HL-60 (cell line): ENCODE measurements around the gene ZSCAN21.

Experiments used
- DNase-seq, 2 experiments: peaks; one replicate each; pipeline ENCODE4 v3.0.0-alpha.2; 2010 to 2020; ENCODE audit warnings: low read depth in 1 of 2, low spot score in 1 of 2
- H3K27ac ChIP-seq: fragments of 250-450 bp; sonication (Bioruptor Pico); replicated peaks from 2 replicates; pipeline ENCODE4 v1.5.1; 2020; ENCODE audit warnings: mild to moderate bottlenecking, moderate library complexity
- H3K27me3 ChIP-seq: fragments of 250-450 bp; sonication (Bioruptor Pico); 2 replicates; pipeline ENCODE4 v1.5.1; 2021; ENCODE audit warnings: mild to moderate bottlenecking, moderate library complexity; ENCODE audit not compliant: insufficient read depth, poor library complexity, severe bottlenecking
- H3K4me3 ChIP-seq: replicated peaks from 2 replicates; pipeline ENCODE4 v1.5.1; 2011; ENCODE audit warnings: mild to moderate bottlenecking, control low read depth, low read length; ENCODE audit not compliant: insufficient read depth
- GABPA ChIP-seq: IDR thresholded peaks from 2 replicates; pipeline ENCODE4 v1.6.1; 2012; ENCODE audit warnings: low read depth
- POLR2AphosphoS5 ChIP-seq: IDR thresholded peaks from 2 replicates; pipeline ENCODE4 v1.6.1; 2012; ENCODE audit warnings: low read depth
- SPI1 ChIP-seq: IDR thresholded peaks from 2 replicates; pipeline ENCODE4 v1.6.1; 2012; ENCODE audit warnings: low read depth, mild to moderate bottlenecking, borderline replicate concordance
- TF ChIP-seq, protein P1 (sequence below): IDR thresholded peaks from one replicate; pipeline ENCODE4 v1.5.1; 2011; ENCODE audit warnings: low read length, control low read depth, inconsistent platforms; ENCODE audit not compliant: insufficient read depth
- TF ChIP-seq, protein P2 (sequence below): IDR thresholded peaks from 2 replicates; pipeline ENCODE4 v1.6.1; 2012; ENCODE audit warnings: low read depth; ENCODE audit not compliant: insufficient replicate concordance

The ZSCAN21 gene

DNA sequence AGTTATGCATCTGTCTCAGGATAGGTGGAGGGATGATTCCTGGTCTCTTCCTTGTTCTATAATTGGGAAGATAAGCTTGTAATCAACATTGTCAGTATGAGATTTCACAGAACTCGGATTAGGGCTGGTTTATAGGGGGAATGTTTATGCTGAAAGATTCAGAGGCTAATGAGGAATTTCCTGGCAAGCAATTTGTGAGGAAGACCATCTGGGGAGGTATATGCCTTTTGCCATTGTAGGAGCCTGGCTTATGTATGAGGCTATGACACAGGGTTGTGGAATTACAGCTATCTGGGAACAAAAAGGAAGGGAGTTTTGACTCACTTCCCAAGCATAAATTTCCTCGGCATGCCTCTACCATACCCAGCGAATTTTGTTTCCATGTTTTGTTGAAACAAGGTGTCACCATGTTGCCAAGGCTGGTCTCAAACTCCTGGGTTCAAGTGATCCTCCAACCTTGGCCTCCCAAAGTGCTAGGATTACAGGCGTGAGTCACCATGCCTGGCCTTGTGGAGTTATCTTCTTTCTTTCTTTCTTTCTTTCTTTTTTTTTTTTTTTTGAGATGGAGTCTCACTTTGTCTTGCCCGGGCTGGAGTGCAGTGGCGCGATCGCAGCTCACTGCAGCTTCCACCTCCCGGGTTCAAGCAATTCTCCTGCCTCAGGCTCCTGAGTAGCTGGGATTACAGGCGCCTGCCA is 37.6 kb downstream of the ZSCAN21 start:
- Histone ChIP-seq H3K4me3 (no peak overlapping the region), H3K27ac (no peak overlapping the region), H3K27me3 (no peaks in the 10 kb centered on the region)
- TF ChIP-seq, protein P1, sequence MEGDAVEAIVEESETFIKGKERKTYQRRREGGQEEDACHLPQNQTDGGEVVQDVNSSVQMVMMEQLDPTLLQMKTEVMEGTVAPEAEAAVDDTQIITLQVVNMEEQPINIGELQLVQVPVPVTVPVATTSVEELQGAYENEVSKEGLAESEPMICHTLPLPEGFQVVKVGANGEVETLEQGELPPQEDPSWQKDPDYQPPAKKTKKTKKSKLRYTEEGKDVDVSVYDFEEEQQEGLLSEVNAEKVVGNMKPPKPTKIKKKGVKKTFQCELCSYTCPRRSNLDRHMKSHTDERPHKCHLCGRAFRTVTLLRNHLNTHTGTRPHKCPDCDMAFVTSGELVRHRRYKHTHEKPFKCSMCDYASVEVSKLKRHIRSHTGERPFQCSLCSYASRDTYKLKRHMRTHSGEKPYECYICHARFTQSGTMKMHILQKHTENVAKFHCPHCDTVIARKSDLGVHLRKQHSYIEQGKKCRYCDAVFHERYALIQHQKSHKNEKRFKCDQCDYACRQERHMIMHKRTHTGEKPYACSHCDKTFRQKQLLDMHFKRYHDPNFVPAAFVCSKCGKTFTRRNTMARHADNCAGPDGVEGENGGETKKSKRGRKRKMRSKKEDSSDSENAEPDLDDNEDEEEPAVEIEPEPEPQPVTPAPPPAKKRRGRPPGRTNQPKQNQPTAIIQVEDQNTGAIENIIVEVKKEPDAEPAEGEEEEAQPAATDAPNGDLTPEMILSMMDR: no peak
- TF ChIP-seq SPI1: no peak
- TF ChIP-seq GABPA: no peak
- TF ChIP-seq POLR2AphosphoS5: no peak
- TF ChIP-seq, protein P2, sequence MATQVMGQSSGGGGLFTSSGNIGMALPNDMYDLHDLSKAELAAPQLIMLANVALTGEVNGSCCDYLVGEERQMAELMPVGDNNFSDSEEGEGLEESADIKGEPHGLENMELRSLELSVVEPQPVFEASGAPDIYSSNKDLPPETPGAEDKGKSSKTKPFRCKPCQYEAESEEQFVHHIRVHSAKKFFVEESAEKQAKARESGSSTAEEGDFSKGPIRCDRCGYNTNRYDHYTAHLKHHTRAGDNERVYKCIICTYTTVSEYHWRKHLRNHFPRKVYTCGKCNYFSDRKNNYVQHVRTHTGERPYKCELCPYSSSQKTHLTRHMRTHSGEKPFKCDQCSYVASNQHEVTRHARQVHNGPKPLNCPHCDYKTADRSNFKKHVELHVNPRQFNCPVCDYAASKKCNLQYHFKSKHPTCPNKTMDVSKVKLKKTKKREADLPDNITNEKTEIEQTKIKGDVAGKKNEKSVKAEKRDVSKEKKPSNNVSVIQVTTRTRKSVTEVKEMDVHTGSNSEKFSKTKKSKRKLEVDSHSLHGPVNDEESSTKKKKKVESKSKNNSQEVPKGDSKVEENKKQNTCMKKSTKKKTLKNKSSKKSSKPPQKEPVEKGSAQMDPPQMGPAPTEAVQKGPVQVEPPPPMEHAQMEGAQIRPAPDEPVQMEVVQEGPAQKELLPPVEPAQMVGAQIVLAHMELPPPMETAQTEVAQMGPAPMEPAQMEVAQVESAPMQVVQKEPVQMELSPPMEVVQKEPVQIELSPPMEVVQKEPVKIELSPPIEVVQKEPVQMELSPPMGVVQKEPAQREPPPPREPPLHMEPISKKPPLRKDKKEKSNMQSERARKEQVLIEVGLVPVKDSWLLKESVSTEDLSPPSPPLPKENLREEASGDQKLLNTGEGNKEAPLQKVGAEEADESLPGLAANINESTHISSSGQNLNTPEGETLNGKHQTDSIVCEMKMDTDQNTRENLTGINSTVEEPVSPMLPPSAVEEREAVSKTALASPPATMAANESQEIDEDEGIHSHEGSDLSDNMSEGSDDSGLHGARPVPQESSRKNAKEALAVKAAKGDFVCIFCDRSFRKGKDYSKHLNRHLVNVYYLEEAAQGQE: no peak
- no peak for DNase-seq

DNA sequence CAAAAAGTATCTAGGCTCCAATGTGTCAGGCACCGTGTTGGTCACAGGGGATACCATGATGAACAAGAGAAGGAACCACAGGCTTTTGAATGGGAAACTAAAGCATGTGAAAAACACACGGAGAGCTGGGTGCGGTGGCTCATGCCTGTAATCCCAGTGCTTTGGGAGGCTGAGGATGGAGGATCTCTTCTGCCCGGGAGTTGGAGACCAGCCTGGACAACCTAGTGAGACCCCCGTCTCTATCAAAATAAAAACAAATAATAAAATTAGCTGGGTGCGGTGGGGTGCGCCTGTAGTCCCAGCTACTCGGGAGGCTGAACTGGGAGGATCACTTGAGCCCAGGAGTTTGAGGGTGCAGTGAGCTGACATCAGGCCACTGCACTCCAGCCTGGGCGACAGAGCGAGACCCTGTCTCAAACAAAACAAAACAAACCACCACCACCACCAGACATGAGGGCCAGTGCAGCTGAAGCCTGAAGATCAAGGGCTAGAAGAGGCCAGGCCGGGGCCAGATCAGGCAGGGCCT is 38.6 kb downstream of the ZSCAN21 start:
- Histone ChIP-seq H3K4me3 (peak overlapping the region; percentile 94), H3K27me3 (no peaks in the 10 kb centered on the region), H3K27ac (peak overlapping the region; percentile 80)
- no peak for DNase-seq
- no peak for TF ChIP-seq POLR2AphosphoS5
- TF ChIP-seq, protein P1: no peak
- no peak for TF ChIP-seq SPI1
- no peak for TF ChIP-seq GABPA
- TF ChIP-seq, protein P2: no peak

DNA sequence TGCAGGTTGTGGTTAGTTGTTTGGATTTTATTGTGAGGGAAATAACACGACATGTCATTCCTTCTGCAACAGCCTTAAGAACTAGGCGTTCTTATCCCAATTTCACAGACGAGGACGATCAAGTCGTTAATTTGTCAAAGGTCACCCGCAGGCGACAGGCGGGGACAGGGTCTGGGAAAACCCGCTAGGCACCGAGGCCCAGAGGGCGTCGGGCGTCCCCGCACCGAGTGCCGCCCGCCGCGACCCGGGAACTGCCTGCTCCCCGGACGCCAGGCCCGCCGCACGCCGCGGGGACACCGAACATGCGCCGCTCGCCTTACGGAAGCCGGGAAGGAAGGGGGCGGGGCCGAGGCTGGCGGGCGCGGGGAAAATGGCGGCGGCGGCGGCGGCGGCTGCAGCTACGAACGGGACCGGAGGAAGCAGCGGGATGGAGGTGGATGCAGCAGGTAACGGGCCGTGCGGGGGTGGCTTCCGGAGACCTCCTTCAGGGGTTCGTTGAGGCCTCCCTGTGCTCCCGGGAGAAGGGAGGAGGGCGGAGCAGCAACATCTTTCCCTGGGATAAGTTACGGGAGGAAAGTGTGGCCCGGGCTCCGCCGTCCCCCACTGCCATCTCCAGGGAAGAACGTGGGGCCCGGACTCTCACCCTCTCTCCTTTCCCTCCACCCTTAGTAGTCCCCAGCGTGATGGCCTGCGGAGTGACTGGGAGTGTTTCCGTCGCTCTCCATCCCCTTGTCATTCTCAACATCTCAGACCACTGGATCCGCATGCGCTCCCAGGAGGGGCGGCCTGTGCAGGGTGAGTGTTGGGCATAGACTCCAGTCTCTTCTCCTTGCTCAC is 39.3 kb downstream of the ZSCAN21 start, which contains the start of gene COPS6:
COPS6 (plus strand) TSS at position 349 of the 837 bp plus-strand sequence; CDS start at position 371, 22 bp downstream.
- peak; percentile 91 for TF ChIP-seq POLR2AphosphoS5
- TF ChIP-seq, protein P2: peak; percentile 46
- no peak for TF ChIP-seq SPI1
- no peak for TF ChIP-seq GABPA
- TF ChIP-seq, protein P1: no peak
- Histone ChIP-seq H3K27ac (peak within 1 kb of the TSS; percentile 80), H3K4me3 (peak within 1 kb of the TSS; percentile 94), H3K27me3 (no peaks in the 10 kb centered on the region)
- DNase-seq: peak; percentile 67 to 79
